Activated CD8-positive, alpha-beta T cell treated with anti-CD3 and anti-CD28 coated beads for 36 hours (primary cell): Measurements from ENCODE around the gene LAMA5. TPM values are rescaled to one million over a fixed set of nuclear protein-coding genes. Genes with fewer than 3 reads are reported as not detected.

Source experiments
- ATAC-seq: fragments of 200-7000 bp; cut with Tn5 transposase; one replicate; pipeline ENCODE4 v1.10.0; 2021; ENCODE audit warnings: mild to moderate bottlenecking, moderate library complexity
- CTCF ChIA-PET: fragments of 350-600 bp; sonication (Branson Sonifier 250); formaldehyde crosslinking; loops from one replicate; lab custom pipeline; 2021; ENCODE audit warnings: antibody characterized with exemption; lab: Charles Lee
- POLR2A ChIA-PET: fragments of 350-600 bp; sonication (Branson Sonifier 250); formaldehyde crosslinking; loops from one replicate; lab custom pipeline; 2021; ENCODE audit warnings: antibody characterized with exemption; lab: Charles Lee
- DNase-seq: peaks from one replicate; pipeline ENCODE4 v3.0.0-alpha.2; 2020
- H3K27ac Mint-ChIP-seq: one replicate; pipeline ENCODE4 v1.8.0; 2021; ENCODE audit warnings: mild to moderate bottlenecking, mixed read lengths
- H3K27me3 Mint-ChIP-seq: one replicate; pipeline ENCODE4 v1.8.0; 2021; ENCODE audit warnings: mixed read lengths
- H3K36me3 Mint-ChIP-seq: one replicate; pipeline ENCODE4 v1.8.0; 2021; ENCODE audit warnings: low read depth, mixed read lengths
- H3K4me1 Mint-ChIP-seq: one replicate; pipeline ENCODE4 v1.8.0; 2021; ENCODE audit warnings: low read depth, mixed read lengths
- H3K4me3 Mint-ChIP-seq: one replicate; pipeline ENCODE4 v1.8.0; 2021; ENCODE audit warnings: mild to moderate bottlenecking, moderate library complexity, mixed read lengths
- H3K9me3 Mint-ChIP-seq: one replicate; pipeline ENCODE4 v1.8.0; 2021; ENCODE audit warnings: mixed read lengths
- CTCF ChIP-seq: fragments of 200-600 bp; IDR thresholded peaks from one replicate; pipeline ENCODE4 v1.8.0; 2022; ENCODE audit warnings: antibody characterized with exemption, mild to moderate bottlenecking
- intact Hi-C: fragments of 100-400 bp; cut with micrococcal nuclease; formaldehyde crosslinking; loops from one replicate; pipeline ENCODE4 v1.10.0; 2022
- total RNA-seq, 2 experiments: library from RNA; stranded (reverse); gene quantifications; one replicate each; pipeline ENCODE4 v1.2.3, GENCODE V29; 2021

LAMA5 gene
- total RNA-seq, 2 experiments from 2014 or later: 0.25 to 0.76 TPM

DNA sequence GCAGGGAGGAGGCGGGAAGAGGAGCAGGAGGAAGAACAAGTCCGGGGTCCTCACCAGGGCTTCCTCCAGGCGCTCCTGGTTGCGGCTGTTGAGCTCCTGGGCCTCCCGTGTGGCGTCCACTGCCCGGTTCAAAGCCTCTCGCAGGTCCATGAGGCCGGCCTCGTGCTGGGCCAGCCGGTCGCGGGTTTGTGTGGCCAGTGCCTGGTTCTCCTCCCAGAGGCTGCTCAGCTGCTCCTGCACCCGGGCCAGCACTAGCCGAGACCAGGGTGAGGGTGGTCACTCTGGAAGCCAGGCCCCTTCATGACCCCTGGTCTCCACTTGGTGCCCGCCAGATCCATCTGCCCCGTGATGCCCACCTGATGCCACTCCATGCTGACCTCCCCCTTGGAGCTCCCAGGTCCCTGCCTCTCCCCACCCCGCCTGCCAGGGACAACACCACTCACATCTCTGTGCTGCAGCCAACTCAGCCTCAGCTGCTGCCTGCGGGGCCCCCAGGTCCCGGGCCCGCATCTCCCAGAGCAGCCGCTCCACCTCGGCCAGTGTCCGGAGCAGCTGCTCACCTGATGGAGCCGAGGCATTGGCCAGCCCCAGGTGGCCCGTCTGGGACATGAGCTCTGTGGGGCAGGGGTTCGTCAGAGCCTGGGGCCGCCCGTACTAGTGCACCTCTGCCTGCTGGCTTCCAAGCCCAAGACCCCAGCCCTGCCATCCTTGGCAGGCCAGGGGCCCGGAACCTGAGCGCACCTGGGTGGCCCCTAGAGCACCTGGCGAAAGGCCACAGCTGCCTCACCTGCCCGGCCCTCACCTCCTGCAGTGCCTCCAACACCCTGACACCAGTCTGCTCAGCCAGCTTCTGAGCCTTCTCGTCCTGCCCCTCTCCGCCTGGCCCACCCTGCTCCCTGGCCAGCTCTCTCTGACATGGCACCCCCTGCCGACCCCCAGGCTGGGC is 48.4 kb downstream of the LAMA5 start:
- CTCF ChIA-PET: no interaction called here
- H3K9me3 Mint-ChIP-seq: no peaks in the 10 kb centered on the region
- no peak overlapping the region for H3K4me3 Mint-ChIP-seq
- no peaks in the 10 kb centered on the region for H3K4me1 Mint-ChIP-seq
- ATAC-seq (peak; percentile 40), DNase-seq (peak; percentile 32)
- H3K27ac Mint-ChIP-seq: no peak overlapping the region
- H3K27me3 Mint-ChIP-seq: no peaks in the 10 kb centered on the region
- no peaks in the 10 kb centered on the region for H3K36me3 Mint-ChIP-seq
- POLR2A ChIA-PET: no interaction called here
- intact Hi-C loops: no loop called here
- no peak for TF ChIP-seq CTCF

DNA sequence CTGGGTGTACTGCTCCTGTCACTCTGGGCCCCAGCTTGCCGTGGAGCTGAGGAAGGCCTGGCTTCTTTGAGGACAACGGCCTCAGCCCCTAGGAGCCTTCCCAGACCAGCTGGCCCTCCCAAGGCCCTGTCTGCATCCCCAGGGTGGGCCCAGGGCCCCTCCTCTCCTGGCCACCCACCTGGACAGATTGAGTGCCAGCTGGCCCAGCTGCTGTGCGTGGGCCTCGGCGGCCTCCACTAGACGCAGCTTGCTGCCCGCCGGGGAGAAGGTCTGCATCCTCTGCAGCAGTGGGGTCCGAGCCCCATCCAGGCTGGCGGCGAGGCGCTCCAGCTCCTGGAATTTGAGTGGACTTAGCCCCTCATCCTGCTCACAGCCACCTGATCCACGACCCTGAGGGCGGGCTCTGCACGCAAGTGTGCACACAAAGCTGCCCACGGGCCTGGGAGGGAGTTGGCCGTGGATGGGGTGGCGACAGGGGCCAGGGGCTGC is 49.9 kb downstream of the LAMA5 start:
- no peak overlapping the region for H3K27ac Mint-ChIP-seq
- intact Hi-C loops: no loop called here

GRCh38 chr20:62316331-62317166 is 50.6 kb downstream of the LAMA5 start:
- ATAC-seq (no peak), DNase-seq (no peak)
- no peak overlapping the region for H3K27ac Mint-ChIP-seq
- POLR2A ChIA-PET: interaction anchor here (1.2 to 1.5 kb wide), 2 partner anchors 14 to 134 kb away, joined by 3 to 4 read pairs; partner anchors contain the start of genes ADRM1 and MTG2
- no peak for TF ChIP-seq CTCF
- no peaks in the 10 kb centered on the region for H3K27me3 Mint-ChIP-seq
- no peaks in the 10 kb centered on the region for H3K9me3 Mint-ChIP-seq
- no peaks in the 10 kb centered on the region for H3K4me1 Mint-ChIP-seq
- CTCF ChIA-PET: no interaction called here
- H3K36me3 Mint-ChIP-seq: no peaks in the 10 kb centered on the region
- intact Hi-C loops: no loop called here
- H3K4me3 Mint-ChIP-seq: no peak overlapping the region

More for the DNA sequence above, 49.9 kb downstream of the LAMA5 start:
- Mint-ChIP-seq H3K36me3 (no peaks in the 10 kb centered on the region), H3K4me3 (no peak overlapping the region), H3K27me3 (no peaks in the 10 kb centered on the region), H3K4me1 (no peaks in the 10 kb centered on the region), H3K9me3 (no peaks in the 10 kb centered on the region)
- ATAC-seq (no peak), DNase-seq (no peak)
- no peak for TF ChIP-seq CTCF
- CTCF ChIA-PET: no interaction called here
- POLR2A ChIA-PET: interaction anchor here (1.5 kb wide), 1 partner anchor 134 kb away, joined by 3 read pairs; the partner anchor contains the start of gene MTG2

GRCh38 chr20:62315773-62316172 is 51.3 kb downstream of the LAMA5 start:
- no peaks in the 10 kb centered on the region for H3K4me1 Mint-ChIP-seq
- no peaks in the 10 kb centered on the region for H3K36me3 Mint-ChIP-seq
- H3K4me3 Mint-ChIP-seq: no peak overlapping the region
- TF ChIP-seq CTCF: no peak
- no peak overlapping the region for H3K27ac Mint-ChIP-seq
- H3K9me3 Mint-ChIP-seq: no peaks in the 10 kb centered on the region
- no peaks in the 10 kb centered on the region for H3K27me3 Mint-ChIP-seq
- ChIA-PET CTCF (no interaction called here), POLR2A (interaction anchor here (1.2 to 1.5 kb wide), 2 partner anchors 13 to 133 kb away, joined by 3 to 4 read pairs; partner anchors contain the start of genes ADRM1 and MTG2)
- DNase-seq: no peak
- intact Hi-C loops: no loop called here
- no peak for ATAC-seq
